Adipocyte (in vitro differentiated cells): ENCODE results near the gene SLC35F4.
A peak's percentile ranks its signal among the peaks of the same experiment; 100 is the strongest.
"Not testable (repeated sequence)": the region's sequence is repeated elsewhere in the genome, so short reads cannot be mapped to it uniquely, and the experiment has no call there.

Experiments
- DNase-seq: peaks from one replicate; pipeline ENCODE4 v3.0.0-alpha.2; 2015; ENCODE audit warnings: low read depth
- H3K27me3 ChIP-seq: replicated peaks from 2 replicates; pipeline ENCODE4 v1.7.0; 2013; ENCODE audit warnings: mild to moderate bottlenecking, low read length, moderate library complexity; ENCODE audit not compliant: control insufficient read depth, insufficient read depth
- H3K36me3 ChIP-seq: 2 replicates; pipeline ENCODE4 v1.7.0; 2013; ENCODE audit warnings: low read length, mild to moderate bottlenecking, moderate library complexity; ENCODE audit not compliant: control insufficient read depth, insufficient read depth, severe bottlenecking
- H3K4me1 ChIP-seq: 2 replicates; pipeline ENCODE4 v1.7.0; 2013; ENCODE audit warnings: mild to moderate bottlenecking, low read length, moderate library complexity; ENCODE audit not compliant: control insufficient read depth, insufficient read depth
- H3K4me3 ChIP-seq: 2 replicates; pipeline ENCODE4 v1.7.0; 2013; ENCODE audit warnings: mild to moderate bottlenecking, low read length, moderate library complexity
- H3K9ac ChIP-seq: 2 replicates; pipeline ENCODE4 v1.7.0; 2013; ENCODE audit warnings: mild to moderate bottlenecking, low read length, moderate library complexity
- H3K9me3 ChIP-seq: 2 replicates; pipeline ENCODE4 v1.7.0; 2013; ENCODE audit warnings: mild to moderate bottlenecking, low read length, moderate library complexity; ENCODE audit not compliant: control insufficient read depth

Gene SLC35F4

GRCh38 chr14:57796556-57796955 lies 69.3 kb downstream of the SLC35F4 start:
- H3K9me3 ChIP-seq = no peaks in the 10 kb centered on the region
- no peak overlapping the region for H3K9ac ChIP-seq
- H3K36me3 ChIP-seq = no peaks in the 10 kb centered on the region
- no peaks in the 10 kb centered on the region for H3K4me1 ChIP-seq
- H3K4me3 ChIP-seq = no peak overlapping the region
- no peak for DNase-seq
- H3K27me3 ChIP-seq = no peaks in the 10 kb centered on the region

DNA sequence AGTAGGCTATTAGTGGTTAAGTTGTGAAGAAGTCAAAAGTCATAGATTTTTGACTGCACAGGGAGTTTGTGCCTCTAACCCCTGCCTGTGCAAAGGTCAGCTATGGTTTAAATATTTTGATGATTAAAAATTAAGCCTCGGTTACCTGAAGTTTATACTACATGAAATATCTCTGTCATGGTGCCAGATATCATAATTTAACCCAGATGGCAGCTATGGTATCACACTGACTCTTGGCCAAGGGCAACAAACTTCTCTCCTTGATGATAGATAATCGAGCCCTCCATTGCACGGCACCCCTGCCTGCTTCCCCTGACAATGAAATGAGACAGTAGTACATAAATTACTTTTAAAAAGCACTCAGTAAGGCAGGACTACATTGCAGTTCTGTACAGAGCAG lies 80.8 kb downstream of the SLC35F4 start:
- Histone ChIP-seq H3K9ac (no peak overlapping the region), H3K4me3 (no peak overlapping the region), H3K9me3 (peaks cover 32% of the 10 kb centered on the region), H3K27me3 (no peaks in the 10 kb centered on the region), H3K4me1 (no peaks in the 10 kb centered on the region), H3K36me3 (no peaks in the 10 kb centered on the region)
- no peak for DNase-seq

DNA sequence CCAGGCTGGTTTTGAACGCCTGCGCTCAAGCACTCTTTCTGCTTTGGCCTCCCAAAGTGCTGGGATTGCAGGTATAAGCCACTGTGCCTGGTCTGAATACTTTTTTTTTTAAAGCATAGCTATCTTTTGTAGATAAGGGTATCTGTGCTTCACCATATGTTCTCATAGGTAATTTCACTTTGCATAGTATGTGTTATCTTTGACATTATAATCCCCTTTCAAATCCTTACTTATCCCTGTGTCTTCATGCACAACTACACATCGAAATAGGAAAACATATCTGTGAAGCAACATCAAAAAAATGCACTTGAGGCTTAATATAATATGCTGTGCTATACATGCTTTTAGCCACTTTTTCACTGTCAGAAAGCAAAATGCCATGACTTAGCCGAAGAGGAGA lies 94.1 kb downstream of the SLC35F4 start:
- Histone ChIP-seq H3K27me3 (no peaks in the 10 kb centered on the region), H3K9ac (no peak overlapping the region), H3K4me3 (no peak overlapping the region), H3K36me3 (no peaks in the 10 kb centered on the region), H3K9me3 (no peaks in the 10 kb centered on the region), H3K4me1 (no peaks in the 10 kb centered on the region)
- no peak for DNase-seq

DNA sequence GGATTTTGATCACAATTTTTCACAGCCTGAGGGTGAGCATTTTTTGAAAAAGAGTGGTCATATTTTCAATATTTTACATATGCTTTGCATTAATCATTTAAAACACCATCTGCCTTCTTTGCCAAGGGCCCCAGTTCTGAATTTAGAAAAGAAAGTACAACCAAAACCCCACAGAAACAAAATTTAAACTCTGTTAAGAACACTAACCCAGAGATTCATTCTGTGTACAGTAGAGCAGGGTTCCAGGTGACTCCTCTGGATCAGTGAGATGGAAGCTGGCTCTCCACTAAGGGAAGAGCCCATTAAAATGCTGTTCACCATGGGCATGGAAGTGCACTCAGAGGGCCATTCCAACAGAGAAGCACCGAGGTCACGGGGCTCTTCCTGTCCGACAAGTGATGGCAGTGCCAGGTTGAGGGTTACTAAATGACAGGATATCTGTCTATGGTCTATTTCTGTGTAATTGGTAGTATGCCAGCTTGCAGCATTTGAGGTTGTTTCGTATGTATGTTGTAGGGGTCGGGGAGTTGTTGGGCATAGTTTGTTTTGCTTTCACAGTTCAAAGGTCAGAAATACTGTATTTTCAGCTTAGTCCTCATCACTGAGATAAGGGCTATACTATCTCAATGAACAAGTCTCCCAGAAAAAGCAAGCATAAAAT lies 95.9 kb downstream of the SLC35F4 start:
- H3K27me3 ChIP-seq = no peaks in the 10 kb centered on the region
- no peaks in the 10 kb centered on the region for H3K4me1 ChIP-seq
- H3K36me3 ChIP-seq = no peaks in the 10 kb centered on the region
- DNase-seq = no peak
- H3K4me3 ChIP-seq = no peak overlapping the region
- H3K9me3 ChIP-seq = no peaks in the 10 kb centered on the region
- H3K9ac ChIP-seq = no peak overlapping the region

DNA sequence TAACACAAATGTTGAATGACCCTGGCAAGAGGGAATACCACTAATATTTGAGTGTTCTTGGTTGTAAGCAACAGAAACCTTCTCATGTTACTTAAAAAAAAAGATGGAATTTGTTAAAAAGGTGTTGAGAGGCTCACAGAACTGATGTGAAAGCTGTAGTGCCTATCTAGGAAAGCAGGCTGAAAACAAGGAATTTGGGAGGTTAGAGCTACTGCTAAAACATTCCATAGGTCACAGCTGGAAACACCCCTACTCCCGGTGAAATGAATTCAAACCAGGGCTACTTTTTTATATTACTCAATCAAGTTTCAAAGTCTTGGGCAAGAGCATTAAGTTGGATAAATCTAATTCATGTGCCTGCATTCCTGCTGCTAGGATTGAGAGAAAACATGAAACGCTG lies 104.1 kb downstream of the SLC35F4 start:
- H3K4me1 ChIP-seq = peaks cover 5% of the 10 kb centered on the region
- no peak overlapping the region for H3K9ac ChIP-seq
- H3K4me3 ChIP-seq = no peak overlapping the region
- no peaks in the 10 kb centered on the region for H3K27me3 ChIP-seq
- peak; percentile 3 for DNase-seq
- H3K36me3 ChIP-seq = no peaks in the 10 kb centered on the region
- no peaks in the 10 kb centered on the region for H3K9me3 ChIP-seq

- Histone ChIP-seq H3K36me3 (no peaks in the 10 kb centered on the region), H3K27me3 (no peaks in the 10 kb centered on the region), H3K4me1 (peaks cover 5% of the 10 kb centered on the region), H3K9ac (no peak overlapping the region), H3K9me3 (no peaks in the 10 kb centered on the region), H3K4me3 (no peak overlapping the region)
- no peak for DNase-seq
These were observed 105.0 kb downstream of the SLC35F4 start for GRCh38 chr14:57760896-57761295.

DNA sequence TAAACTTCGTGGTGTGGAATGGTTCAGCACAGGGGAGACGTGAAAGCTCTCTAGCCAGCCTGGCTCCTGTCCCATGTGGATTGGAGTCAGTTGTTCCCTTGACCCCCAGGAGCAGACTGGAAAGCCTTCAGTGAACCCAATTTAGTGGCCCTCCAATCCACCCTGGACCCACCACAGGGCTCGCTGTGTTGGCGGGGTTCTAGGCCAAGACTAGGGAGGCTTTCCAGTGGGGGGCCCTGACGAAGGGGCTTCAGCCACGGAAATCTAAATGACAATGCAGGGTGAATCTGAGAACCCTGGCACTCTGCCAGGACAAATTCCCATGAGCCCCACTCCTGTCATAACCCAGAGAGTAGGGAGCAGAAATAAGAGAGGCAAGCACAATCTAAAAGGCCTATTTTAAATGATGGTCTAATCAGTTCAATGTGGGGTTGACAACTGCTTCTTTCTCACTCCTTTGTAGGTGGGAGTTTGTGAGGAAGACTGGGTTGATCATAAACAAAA lies 110.8 kb downstream of the SLC35F4 start:
- H3K27me3 ChIP-seq = no peaks in the 10 kb centered on the region
- H3K4me3 ChIP-seq = no peak overlapping the region
- H3K9ac ChIP-seq = no peak overlapping the region
- no peaks in the 10 kb centered on the region for H3K36me3 ChIP-seq
- H3K4me1 ChIP-seq = no peaks in the 10 kb centered on the region
- no peaks in the 10 kb centered on the region for H3K9me3 ChIP-seq
- DNase-seq = no peak

DNA sequence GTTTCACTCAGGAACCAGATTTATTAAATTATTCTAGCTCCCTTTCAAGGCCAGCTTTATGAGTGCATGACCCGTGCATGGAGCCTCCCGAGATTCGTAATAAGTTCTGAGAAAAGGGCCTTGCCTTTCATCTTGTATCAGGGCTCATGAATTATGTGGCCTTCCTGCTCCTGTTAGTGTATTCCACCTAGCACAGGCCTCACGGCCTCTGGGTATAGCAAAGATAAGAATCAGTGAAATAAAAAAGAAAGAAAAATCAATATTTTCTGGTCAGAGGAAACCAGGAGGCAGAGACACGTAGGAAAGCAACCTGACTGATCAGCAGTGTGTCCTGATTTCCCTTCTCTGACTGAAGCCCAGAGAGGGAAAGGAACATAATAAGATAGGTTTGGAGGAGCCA lies 111.4 kb downstream of the SLC35F4 start:
- Histone ChIP-seq H3K4me1 (no peaks in the 10 kb centered on the region), H3K9ac (no peak overlapping the region), H3K4me3 (no peak overlapping the region), H3K9me3 (no peaks in the 10 kb centered on the region), H3K27me3 (no peaks in the 10 kb centered on the region), H3K36me3 (no peaks in the 10 kb centered on the region)
- DNase-seq = no peak

DNA sequence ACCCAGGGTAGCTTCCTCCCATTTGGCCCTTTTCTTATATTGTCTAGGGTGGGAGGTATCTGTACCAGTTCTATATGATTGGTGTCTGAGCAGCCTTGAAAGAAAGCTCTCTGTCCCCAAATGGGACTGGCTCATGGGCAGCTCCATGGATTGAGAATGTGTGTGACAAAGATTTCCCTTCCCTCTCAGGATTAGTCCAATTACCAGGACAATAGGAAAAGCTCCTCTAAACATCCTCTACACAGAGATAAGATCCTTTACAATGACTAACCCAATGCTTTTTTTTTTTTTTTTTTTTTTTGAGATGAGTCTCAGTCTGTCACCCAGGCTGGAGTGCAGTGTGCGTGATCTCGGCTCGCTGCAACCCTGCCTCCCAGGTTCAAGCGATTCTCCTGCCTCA lies 112.1 kb downstream of the SLC35F4 start:
- Histone ChIP-seq H3K4me3 (no peak overlapping the region), H3K36me3 (no peaks in the 10 kb centered on the region), H3K27me3 (no peaks in the 10 kb centered on the region), H3K9ac (no peak overlapping the region), H3K4me1 (peaks cover 4% of the 10 kb centered on the region), H3K9me3 (no peaks in the 10 kb centered on the region)
- DNase-seq = no peak

DNA sequence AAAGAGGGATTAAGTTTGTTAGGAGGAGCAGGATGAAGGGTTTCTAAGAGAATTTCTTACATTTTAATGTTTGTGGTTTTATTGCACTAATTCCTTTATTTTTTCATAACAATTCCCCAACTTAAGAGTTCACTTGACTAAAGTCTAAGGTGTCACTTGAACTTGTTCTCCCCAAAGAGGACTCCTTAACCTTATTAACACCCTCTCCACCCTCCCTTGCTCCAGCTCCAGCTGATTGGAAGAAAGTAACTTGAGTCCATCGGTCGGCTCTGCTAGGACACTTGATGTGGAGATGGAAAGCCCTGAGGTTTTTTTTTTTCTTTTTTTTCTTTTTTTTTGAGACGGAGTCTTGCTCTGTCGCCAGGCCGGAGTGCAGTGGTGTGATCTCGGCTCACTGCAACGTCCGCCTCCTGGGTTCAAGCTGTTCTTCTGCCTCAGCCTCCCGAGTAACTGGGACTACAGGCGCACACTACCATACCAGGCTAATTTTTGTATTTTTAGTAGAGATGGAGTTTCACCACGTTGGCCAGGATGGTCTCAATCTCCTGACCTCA lies 113.7 kb downstream of the SLC35F4 start:
- H3K27me3 ChIP-seq, H3K36me3 ChIP-seq, H3K4me1 ChIP-seq, H3K4me3 ChIP-seq, H3K9me3 ChIP-seq, DNase-seq, H3K9ac ChIP-seq: not testable (repeated sequence)

- H3K4me3 ChIP-seq = no peak overlapping the region
- H3K9ac ChIP-seq = no peak overlapping the region
- no peak for DNase-seq
- no peaks in the 10 kb centered on the region for H3K36me3 ChIP-seq
- no peaks in the 10 kb centered on the region for H3K27me3 ChIP-seq
- H3K4me1 ChIP-seq = peaks cover 7% of the 10 kb centered on the region
- H3K9me3 ChIP-seq = no peaks in the 10 kb centered on the region
These were observed 114.5 kb downstream of the SLC35F4 start for GRCh38 chr14:57751400-57751799.

GRCh38 chr14:57749267-57749666 lies 116.6 kb downstream of the SLC35F4 start:
- H3K36me3 ChIP-seq = no peaks in the 10 kb centered on the region
- H3K9ac ChIP-seq = no peak overlapping the region
- peaks cover 7% of the 10 kb centered on the region for H3K4me1 ChIP-seq
- H3K4me3 ChIP-seq = no peak overlapping the region
- H3K27me3 ChIP-seq = no peaks in the 10 kb centered on the region
- DNase-seq = no peak
- no peaks in the 10 kb centered on the region for H3K9me3 ChIP-seq
